ENCODE data around the gene WNT9B.

Gene WNT9B

DNA sequence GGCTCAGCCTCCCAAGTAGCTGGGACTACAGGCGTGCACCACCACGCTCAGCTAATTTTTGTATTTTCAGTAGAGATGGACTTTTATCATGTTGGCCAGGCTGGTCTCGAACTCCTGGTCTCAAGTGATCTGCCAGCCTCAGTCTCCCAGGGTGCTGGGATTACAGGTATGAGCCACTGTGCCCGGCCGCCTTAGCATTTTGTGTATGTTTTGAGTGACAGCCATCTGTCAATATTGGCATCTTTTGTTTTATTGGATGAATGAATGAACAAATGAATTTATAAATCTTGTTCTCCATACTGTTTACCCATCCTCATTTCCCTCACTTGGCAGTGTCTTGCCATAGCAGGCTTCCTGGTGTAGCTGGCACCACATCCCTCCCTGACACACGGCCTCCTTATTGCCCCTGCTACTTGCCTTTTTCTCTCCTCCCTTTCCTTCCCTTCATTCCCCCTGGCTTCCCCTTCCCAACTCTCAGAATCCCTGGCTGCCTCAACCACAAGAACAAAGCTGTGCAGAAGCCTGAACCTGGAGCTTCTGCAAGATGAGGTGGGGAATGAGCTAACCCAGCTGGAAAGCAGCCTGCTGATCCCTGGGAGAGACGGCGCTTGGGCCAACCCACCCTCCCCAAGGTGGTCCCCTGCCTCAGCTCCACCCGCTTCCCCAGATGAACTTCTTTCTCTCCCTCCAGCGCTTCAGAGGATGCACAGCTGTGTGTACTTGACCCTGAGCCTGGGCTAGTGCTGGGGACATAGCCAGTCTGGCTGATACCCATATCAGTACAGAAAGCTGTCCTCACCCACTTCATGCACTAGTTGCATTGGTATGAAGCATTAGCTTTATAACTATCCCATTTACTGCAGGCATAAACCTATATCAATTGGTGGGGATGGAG is 34.3 kb downstream of the WNT9B start:
- no peak for DNase-seq

DNA sequence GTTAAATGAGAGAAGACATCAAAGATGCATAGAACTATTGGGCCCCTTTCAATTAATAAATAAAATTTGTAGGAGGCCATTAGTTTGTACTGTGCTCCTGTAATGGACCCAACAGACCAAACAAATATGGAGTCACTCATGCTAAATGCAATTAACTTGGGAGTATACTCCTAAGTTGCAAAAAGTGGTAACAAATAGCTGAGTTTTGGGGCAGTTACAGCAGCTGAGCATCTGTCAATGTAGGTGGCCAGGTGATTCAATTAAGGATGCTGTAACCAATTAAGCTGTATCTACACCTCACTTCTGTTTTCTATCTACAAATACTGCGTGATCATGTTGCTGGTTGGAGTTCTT is 34.9 kb downstream of the WNT9B start:
- no peak for DNase-seq

- no peak for DNase-seq
These were observed 36.3 kb downstream of the WNT9B start for GRCh38 chr17:46887717-46888116.

- DNase-seq, result no peak
These were observed 37.3 kb downstream of the WNT9B start for GRCh38 chr17:46888727-46889126.

DNA sequence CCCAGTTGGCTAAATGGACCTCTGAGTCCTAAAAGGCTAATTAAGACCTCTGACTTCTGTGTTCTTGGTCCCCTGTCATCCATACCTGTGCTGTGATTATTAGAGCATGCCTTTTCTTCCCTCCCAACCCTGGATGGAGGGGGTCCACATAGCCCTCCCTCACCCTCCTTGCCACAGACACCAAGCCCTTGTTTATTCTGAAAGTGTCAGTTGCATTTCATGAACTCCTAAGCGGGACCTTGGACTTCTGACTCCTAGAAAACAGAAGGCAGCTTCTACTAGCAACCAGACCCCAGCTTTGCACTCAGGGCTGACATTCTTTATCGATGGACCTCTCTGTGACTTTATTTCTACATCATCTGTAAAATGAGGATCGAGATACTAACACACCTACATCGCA is 38.1 kb downstream of the WNT9B start:
- DNase-seq, result no peak

DNA sequence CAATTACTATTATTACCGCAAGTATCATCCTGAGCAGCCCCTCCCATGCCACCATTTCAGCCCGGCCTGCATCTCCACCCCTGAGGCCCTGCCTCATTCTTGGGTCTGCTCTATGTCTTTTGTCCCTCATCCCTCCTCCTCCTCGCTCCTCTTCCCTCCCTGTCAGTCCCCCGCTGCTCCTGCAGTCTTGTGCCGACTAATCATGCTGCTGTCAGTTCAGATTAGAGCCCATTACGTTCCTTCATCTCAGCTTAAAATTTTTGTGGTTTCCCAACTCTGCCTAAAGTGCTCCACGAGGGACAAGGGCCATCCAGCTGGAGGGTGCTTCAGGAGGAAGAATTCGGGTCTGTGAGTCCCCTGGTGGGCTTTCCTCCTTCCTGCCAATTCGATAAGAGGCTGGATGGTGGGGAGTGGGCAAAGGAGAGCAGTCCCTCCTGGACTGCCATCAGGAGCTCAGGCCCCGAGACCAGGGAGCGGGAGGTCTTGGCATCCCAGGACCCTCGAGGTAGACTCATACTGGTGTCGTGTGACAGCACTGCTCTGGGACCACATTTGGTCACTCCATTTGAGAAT is 38.7 kb downstream of the WNT9B start:
- no peak for DNase-seq

- no peak for DNase-seq
These were observed 39.3 kb downstream of the WNT9B start for GRCh38 chr17:46890638-46891037.

GRCh38 chr17:46892192-46892703 is 40.9 kb downstream of the WNT9B start:
- no peak for DNase-seq

DNA sequence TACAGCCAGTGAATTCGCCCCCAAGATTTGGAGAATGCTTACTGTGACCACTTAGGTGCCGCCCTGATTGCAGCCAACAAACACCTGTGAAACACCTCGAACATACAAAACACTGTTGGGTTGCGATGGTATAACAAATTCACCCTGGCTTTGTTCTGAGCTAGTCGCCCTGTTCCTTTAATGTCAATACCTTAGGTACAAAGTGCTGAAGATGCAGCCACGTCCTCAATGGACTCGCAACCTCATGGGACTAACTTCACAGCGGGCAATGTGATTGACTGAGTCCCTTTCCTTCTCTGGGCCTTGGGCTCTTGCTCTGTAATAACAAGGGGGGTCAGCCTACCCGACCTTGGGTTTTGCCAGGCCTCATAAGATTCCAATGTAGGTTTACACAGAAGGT is 42.6 kb downstream of the WNT9B start:
- no peak for DNase-seq

DNA sequence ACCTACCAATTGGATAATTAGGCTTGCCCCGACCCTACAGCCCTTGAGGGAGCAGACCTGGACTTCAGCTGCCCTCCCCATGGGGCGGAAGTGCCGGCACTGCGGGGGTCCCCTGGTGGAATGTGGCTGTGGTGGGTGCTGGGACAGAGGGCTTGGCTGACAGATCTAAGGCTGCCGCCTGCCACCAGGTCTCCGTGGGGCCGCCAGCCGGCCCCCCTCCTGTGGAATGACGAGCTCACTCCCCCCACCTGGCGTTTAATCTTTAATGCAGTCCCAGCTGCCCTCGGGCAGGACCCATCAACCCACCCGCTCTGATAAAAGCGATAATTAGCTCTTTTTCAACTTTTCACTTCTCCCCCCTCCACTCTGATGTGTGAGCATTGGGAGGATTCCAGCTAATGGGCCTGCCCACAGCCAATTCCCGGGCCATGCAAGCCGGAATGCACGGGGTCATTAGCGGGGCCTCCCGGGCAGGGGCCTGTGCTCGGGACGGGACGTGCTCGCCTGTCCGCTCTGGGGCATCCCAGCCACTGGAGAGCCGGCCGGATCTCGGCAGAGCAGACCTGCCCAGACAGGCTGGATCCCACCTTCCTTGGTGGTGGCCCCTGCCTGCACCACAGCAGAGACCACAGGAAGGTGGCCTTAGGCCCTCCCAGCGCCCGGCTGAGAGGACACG is 43.2 kb downstream of the WNT9B start:
- DNase-seq, result no peak

DNA sequence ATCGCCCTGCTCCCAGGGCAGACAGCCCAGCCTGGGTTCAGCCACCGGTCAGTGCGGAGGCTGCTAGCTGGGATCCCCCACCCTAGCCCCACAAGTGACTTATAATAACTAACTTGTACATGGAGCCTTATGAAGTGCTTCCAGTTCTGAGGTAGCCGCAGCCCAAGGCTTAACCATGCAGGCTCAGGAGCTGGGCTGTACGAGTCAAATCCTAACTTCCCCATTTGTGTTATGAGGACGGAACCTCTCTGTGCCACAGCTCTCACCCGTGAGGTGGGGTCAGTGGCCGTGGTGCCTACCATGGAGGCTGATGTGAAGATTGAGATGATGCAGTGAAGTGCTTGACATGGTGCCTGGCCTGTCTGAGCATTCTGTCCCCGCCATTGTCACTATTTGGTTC is 43.8 kb downstream of the WNT9B start:
- DNase-seq, result no peak

GRCh38 chr17:46896991-46897390 is 45.6 kb downstream of the WNT9B start:
- DNase-seq, result no peak

DNA sequence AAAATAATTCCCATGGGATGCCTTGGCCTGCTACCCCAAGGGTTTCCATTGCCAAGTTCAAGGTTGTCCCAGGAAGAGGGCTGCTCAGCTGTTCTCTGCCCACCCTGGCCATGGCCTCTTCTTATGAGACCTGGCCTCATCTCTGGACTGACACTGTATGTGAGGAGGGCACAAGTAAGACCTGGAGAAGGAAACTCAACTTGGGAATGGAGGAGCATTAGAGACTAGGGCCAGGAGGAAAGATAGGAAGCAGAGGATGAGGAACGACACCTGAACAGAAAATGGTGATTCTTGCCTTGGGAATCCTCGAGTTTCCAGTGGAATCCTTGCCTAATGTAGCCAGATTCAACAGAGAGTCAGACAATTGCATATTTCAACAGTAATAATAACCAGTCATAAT is 47.0 kb downstream of the WNT9B start:
- no peak for DNase-seq

- DNase-seq, result no peak
These were observed 47.5 kb downstream of the WNT9B start for GRCh38 chr17:46898860-46899259.

GRCh38 chr17:46901291-46901690 is 49.9 kb downstream of the WNT9B start:
- no peak for DNase-seq

DNA sequence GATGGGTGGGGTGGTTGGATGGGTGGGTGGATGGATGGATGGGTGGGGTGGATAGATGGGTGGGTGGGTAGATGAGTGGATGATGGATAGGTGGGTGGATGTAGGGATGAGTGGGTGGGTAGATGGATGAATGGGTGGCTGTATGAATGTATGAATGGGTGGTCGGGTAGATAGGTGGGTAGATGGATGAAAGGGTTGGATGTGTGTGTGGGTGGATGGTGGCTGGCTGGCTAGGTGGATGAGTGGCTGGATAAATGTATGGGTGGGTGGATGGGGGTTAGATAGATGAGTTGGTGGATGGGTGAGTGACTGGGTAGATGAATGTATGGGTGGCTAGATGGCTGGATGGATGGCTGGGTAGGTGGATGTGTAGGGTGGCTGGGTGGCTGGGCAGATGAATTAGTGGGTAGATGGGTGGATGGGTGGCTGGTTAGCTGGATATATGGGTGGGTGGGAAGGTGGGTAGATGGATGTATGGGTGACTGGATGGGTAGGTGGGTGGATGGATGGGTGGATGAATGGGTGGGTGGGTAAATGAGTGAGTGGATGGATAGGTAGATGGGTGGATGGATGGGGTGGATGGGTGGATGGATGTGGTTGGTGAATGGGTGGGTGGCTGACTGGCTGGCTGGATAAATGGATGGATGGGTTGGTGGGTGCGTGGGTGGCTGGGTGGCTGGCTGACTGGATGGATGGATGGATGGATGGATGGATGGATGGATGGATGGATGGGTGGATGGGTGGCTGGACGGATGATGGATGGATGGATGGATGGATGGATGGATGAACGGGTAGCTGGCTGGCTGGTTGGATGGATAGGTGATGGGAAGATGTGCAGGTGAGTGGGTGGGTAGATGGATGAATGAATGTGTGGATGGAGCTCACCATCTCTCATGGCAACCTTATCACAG is 52.6 kb downstream of the WNT9B start:
- no peak for DNase-seq

GRCh38 chr17:46908068-46908737 is 56.8 kb downstream of the WNT9B start:
- no peak for DNase-seq

GRCh38 chr17:46910179-46910927 is 59.0 kb downstream of the WNT9B start:
- DNase-seq, result no peak

DNA sequence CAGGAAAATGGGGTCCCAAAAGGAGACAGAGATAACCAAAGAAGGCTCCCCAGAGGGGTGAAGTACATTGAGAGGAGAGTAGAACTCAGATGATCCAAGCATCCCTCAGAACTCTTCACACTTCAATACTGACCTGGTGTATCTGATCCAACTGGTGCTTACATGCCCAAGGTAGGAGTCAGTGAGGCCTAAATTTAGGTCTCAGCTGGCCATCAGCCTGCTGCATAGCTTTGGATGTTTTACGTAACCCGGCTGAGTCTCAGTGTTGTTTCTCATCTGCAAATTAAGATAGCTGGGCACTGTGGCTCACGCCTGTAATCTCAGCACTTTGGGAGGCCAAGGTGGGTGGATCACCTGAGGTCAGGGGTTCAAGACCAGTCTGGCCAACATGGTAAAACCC is 59.9 kb downstream of the WNT9B start:
- DNase-seq, result no peak

DNA sequence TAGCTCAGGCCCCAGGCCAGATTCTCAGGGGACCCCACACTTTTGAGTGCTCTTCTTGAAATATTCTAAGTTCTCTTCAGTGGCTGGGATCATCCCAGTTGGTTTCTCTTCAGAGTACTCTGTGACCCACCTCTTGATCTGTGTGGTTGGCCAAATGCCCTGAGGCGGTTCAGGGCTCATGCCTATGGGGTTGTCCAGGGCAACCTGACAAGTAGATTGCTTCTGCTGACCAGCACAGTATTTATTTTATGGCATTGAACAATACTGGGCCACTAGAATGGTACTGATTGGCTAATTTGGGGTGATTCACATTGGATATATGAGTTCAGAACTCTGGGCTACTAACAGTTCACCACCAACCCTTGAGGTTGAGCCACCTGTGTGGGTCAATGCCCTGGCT is 64.2 kb downstream of the WNT9B start:
- no peak for DNase-seq

DNA sequence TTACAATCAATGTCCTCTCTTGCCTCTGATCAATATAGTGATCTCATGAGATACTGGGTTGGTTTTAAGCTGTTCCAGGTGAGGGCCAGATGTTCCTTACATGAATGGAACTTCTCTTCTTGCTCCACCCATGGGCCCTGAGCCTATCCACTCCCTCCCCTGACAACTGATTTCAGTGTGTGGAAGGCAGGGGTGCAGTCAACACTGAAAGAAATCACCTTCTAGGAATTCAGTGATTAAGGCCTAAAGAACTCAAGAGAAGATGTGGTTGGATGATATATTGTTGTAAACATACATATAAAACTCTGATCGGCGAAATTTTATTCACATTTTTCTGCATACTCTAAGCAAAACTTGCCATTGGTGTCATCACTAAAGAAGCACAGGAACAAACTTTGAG is 64.8 kb downstream of the WNT9B start:
- no peak for DNase-seq

DNA sequence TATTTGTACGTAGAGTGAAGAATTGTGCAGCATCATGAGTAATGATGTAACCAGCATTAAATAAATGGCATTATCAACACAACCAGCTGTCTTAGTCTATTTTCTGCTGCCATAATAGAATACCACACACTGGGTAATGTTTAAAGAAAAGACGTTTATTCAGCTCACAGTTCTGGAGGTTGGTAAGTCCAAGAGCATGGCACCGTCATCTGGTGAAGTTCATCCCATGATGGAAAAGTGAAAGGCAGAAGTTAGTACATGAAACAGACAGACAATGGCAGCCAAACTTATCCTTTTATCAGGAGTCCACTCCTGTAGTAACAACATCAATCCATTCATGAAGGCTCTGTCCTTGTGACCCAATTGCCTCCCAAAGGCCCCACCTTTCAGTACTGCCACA is 65.2 kb downstream of the WNT9B start:
- DNase-seq, result no peak
